Measurements from ENCODE around the gene C12orf54.

GRCh38 chr12:48532601-48533000, 50.3 kb downstream of the C12orf54 start:
- TF ChIP-seq, protein P1, sequence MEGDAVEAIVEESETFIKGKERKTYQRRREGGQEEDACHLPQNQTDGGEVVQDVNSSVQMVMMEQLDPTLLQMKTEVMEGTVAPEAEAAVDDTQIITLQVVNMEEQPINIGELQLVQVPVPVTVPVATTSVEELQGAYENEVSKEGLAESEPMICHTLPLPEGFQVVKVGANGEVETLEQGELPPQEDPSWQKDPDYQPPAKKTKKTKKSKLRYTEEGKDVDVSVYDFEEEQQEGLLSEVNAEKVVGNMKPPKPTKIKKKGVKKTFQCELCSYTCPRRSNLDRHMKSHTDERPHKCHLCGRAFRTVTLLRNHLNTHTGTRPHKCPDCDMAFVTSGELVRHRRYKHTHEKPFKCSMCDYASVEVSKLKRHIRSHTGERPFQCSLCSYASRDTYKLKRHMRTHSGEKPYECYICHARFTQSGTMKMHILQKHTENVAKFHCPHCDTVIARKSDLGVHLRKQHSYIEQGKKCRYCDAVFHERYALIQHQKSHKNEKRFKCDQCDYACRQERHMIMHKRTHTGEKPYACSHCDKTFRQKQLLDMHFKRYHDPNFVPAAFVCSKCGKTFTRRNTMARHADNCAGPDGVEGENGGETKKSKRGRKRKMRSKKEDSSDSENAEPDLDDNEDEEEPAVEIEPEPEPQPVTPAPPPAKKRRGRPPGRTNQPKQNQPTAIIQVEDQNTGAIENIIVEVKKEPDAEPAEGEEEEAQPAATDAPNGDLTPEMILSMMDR (IDR thresholded peaks at IDR 0.05; ENCODE audit: insufficient read depth, low read depth, low read length): no peak
- TF ChIP-seq EZH2 (IDR thresholded peaks at IDR 0.05; ENCODE audit: insufficient read depth, low read length): no peak
